Left ventricle myocardium inferior (tissue), 1 donor: ENCODE results near the gene ACE. TPM values are rescaled to one million over a fixed set of nuclear protein-coding genes. Genes with fewer than 3 reads are reported as not detected.

Experiments
- DNase-seq: peaks from one replicate; pipeline ENCODE4 v3.0.0-alpha.2; 2020
- H3K27ac ChIP-seq: fragments of 200-600 bp; replicated peaks from 2 replicates; pipeline ENCODE4 v1.8.0; 2021
- H3K27me3 ChIP-seq: fragments of 200-600 bp; 2 replicates; pipeline ENCODE4 v1.8.0; 2021; ENCODE audit warnings: low read depth
- H3K36me3 ChIP-seq: fragments of 200-600 bp; 2 replicates; pipeline ENCODE4 v1.8.0; 2021
- H3K4me1 ChIP-seq: fragments of 200-600 bp; 2 replicates; pipeline ENCODE4 v1.8.0; 2021
- H3K4me3 ChIP-seq: fragments of 200-600 bp; 2 replicates; pipeline ENCODE4 v1.8.0; 2021; ENCODE audit warnings: mild to moderate bottlenecking, moderate library complexity
- H3K9me3 ChIP-seq: fragments of 200-600 bp; replicated peaks from 2 replicates; pipeline ENCODE4 v1.8.0; 2021
- intact Hi-C: fragments of 100-400 bp; cut with micrococcal nuclease; formaldehyde crosslinking; loops from one replicate; pipeline ENCODE4 v1.11.0; 2022
- total RNA-seq: library from RNA; stranded (reverse); fragmentation: NEBNext Ultra II Directional; extraction: Animal tissue kit (Norgen Biotek cat#: 25700); gene quantifications from one replicate; pipeline ENCODE4 v1.2.1, GENCODE V29; 2021
- TF ChIP-seq, protein P1 (sequence below): fragments of 200-600 bp; IDR thresholded peaks from 2 replicates; pipeline ENCODE4 v1.8.0; 2021; ENCODE audit warnings: antibody characterized with exemption, mild to moderate bottlenecking, borderline replicate concordance
- donor health status: DM: no; HTN: yes; CAD: no; lungs with severe emphysema.

The ACE gene
- total RNA-seq, 1 donor from 2014 or later = 6.2 TPM

DNA sequence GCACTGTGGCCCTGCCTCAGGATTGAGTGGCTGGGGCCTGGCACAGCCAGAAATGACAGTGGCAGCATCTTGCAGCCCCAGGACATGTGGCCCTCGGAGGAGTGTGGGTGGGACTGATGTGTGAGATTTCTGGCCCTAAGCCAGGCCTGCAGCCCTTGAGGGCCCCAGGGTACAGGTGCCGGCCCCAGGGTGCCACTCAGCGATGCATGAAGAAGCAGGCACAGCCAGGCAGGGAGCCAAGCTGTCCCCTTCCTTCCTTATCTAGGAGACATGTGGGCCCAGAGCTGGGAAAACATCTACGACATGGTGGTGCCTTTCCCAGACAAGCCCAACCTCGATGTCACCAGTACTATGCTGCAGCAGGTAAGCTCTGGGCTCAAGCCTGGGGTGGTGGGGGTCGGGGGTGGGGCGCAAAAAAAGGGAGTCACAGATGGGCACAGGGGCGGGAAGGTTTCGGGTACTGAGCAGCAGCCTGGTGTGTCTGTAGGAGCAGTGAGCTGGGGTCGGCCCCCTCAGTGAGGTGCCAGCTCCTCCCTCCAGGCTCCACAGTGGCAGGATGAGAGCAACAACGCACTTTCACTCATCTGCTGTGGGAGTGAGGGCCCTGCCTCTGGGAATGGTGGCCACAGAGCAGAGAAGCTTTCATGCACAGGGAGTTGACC lies 4.1 kb downstream of the ACE start:
- Histone ChIP-seq H3K27me3 (peaks cover 11% of the 10 kb centered on the region), H3K4me3 (no peak overlapping the region), H3K27ac (no peak overlapping the region), H3K36me3 (no peaks in the 10 kb centered on the region), H3K9me3 (no peaks in the 10 kb centered on the region), H3K4me1 (peaks cover 35% of the 10 kb centered on the region)
- intact Hi-C loops = loop anchor here (5.0 kb wide), 1 partner anchor 54 kb away; no protein-coding TSS in a partner anchor
- TF ChIP-seq, protein P1, sequence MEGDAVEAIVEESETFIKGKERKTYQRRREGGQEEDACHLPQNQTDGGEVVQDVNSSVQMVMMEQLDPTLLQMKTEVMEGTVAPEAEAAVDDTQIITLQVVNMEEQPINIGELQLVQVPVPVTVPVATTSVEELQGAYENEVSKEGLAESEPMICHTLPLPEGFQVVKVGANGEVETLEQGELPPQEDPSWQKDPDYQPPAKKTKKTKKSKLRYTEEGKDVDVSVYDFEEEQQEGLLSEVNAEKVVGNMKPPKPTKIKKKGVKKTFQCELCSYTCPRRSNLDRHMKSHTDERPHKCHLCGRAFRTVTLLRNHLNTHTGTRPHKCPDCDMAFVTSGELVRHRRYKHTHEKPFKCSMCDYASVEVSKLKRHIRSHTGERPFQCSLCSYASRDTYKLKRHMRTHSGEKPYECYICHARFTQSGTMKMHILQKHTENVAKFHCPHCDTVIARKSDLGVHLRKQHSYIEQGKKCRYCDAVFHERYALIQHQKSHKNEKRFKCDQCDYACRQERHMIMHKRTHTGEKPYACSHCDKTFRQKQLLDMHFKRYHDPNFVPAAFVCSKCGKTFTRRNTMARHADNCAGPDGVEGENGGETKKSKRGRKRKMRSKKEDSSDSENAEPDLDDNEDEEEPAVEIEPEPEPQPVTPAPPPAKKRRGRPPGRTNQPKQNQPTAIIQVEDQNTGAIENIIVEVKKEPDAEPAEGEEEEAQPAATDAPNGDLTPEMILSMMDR = no peak
- no peak for DNase-seq

DNA sequence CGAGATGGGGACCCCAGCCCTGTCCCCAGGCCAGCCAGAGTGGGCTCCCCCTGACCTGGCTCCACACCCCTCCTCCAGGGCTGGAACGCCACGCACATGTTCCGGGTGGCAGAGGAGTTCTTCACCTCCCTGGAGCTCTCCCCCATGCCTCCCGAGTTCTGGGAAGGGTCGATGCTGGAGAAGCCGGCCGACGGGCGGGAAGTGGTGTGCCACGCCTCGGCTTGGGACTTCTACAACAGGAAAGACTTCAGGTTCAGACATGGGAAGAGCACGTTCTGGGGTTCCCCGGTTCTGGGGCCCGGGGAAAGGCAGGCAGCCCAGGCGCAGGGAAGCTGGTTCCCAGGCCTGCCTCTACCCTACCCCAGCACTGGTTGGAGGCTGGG lies 4.6 kb downstream of the ACE start:
- Histone ChIP-seq H3K27ac (no peak overlapping the region), H3K9me3 (no peaks in the 10 kb centered on the region), H3K27me3 (peaks cover 11% of the 10 kb centered on the region), H3K4me1 (peaks cover 30% of the 10 kb centered on the region), H3K4me3 (no peak overlapping the region), H3K36me3 (no peaks in the 10 kb centered on the region)
- TF ChIP-seq, protein P1 = no peak
- DNase-seq = no peak
- intact Hi-C loops = loop anchor here (5.0 kb wide), 1 partner anchor 54 kb away; no protein-coding TSS in a partner anchor

DNA sequence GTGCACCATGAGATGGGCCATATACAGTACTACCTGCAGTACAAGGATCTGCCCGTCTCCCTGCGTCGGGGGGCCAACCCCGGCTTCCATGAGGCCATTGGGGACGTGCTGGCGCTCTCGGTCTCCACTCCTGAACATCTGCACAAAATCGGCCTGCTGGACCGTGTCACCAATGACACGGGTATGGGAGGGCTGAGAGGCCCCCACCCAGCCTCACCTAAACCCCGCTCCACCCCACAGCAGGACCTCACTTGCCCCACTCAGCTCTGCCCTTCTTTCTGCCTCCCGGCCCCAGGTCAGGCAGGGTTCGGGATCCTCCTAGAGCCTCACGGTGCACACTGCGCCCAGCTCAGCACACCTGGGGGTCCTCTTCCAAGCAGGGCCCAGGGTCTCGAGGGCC lies 5.6 kb downstream of the ACE start:
- no peaks in the 10 kb centered on the region for H3K9me3 ChIP-seq
- TF ChIP-seq, protein P1 = no peak
- DNase-seq = no peak
- H3K27ac ChIP-seq = no peak overlapping the region
- H3K4me3 ChIP-seq = no peak overlapping the region
- no peaks in the 10 kb centered on the region for H3K36me3 ChIP-seq
- peaks cover 21% of the 10 kb centered on the region for H3K4me1 ChIP-seq
- peaks cover 11% of the 10 kb centered on the region for H3K27me3 ChIP-seq
- intact Hi-C loops = loop anchor here (5.0 kb wide), 1 partner anchor 55 kb away; no protein-coding TSS in a partner anchor

DNA sequence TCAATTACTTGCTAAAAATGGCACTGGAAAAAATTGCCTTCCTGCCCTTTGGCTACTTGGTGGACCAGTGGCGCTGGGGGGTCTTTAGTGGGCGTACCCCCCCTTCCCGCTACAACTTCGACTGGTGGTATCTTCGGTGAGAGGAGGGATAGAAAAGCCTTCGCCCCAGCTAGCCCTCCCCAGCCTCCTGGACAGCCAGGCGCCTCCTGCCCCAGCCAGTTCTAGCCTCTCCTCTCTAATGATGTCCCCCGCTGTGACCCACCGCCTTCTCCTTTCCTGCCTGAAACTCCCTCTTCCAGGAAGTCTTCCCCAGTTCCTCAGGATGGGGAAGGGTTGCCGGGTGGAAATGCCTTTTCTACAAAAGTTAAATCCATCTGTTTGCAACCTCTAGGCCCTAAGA lies 6.2 kb downstream of the ACE start:
- H3K27me3 ChIP-seq = peaks cover 7% of the 10 kb centered on the region
- H3K4me3 ChIP-seq = no peak overlapping the region
- H3K4me1 ChIP-seq = peaks cover 16% of the 10 kb centered on the region
- DNase-seq = no peak
- H3K9me3 ChIP-seq = no peaks in the 10 kb centered on the region
- intact Hi-C loops = loop anchor here (5.0 kb wide), 1 partner anchor 56 kb away; no protein-coding TSS in a partner anchor
- no peaks in the 10 kb centered on the region for H3K36me3 ChIP-seq
- TF ChIP-seq, protein P1 = no peak
- no peak overlapping the region for H3K27ac ChIP-seq

DNA sequence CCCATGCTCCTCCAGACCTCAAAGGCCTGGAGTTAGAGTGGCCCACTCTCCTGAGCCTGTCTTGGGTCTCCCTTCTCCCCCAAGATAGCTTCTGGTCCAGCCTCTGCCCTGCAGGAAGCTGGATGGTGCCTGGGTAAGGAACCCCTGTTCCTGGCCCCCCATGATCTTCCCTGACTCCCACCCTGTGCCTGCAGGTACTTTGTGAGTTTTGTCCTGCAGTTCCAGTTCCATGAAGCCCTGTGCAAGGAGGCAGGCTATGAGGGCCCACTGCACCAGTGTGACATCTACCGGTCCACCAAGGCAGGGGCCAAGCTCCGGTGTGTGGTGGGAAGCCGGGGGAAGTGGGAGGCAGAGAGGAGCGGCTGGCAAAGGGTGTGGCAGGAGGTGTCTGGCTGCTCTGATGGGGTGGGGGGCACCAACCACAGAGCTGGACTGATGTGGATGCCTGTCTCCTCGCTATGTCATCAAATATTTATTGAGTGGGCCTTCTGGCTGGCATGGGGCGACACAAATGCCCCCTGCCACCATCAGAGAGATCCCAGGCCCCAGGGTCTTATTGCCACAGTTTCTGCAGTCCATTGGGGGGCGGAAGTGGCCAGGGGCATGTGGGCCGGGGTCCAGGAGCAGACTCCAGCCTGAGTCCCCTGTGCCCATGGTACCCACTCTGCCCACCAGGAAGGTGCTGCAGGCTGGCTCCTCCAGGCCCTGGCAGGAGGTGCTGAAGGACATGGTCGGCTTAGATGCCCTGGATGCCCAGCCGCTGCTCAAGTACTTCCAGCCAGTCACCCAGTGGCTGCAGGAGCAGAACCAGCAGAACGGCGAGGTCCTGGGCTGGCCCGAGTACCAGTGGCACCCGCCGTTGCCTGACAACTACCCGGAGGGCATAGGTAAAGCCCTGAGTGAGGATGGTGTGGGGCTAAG lies 7.1 kb downstream of the ACE start:
- Histone ChIP-seq H3K36me3 (no peaks in the 10 kb centered on the region), H3K27me3 (peaks cover 5% of the 10 kb centered on the region), H3K9me3 (no peaks in the 10 kb centered on the region), H3K4me1 (peaks cover 7% of the 10 kb centered on the region), H3K27ac (no peak overlapping the region), H3K4me3 (no peak overlapping the region)
- intact Hi-C loops = loop anchor here (5.0 kb wide), 1 partner anchor 57 kb away; no protein-coding TSS in a partner anchor
- TF ChIP-seq, protein P1 = no peak
- no peak for DNase-seq
